H1 (cell line): ENCODE measurements around the gene PLEKHM3. TPM values are rescaled to one million over a fixed set of nuclear protein-coding genes. Genes with fewer than 3 reads are reported as not detected.

Experiments used
- CEBPB ChIP-seq: IDR thresholded peaks from 2 replicates; pipeline ENCODE4 v1.6.1; 2012; ENCODE audit warnings: low read depth, low read length
- CREB1 ChIP-seq: IDR thresholded peaks from 2 replicates; pipeline ENCODE4 v1.6.1; 2012; ENCODE audit warnings: inconsistent platforms
- CTBP2 ChIP-seq: IDR thresholded peaks from 2 replicates; pipeline ENCODE4 v1.7.0; 2011; ENCODE audit warnings: borderline replicate concordance, mild to moderate bottlenecking, moderate library complexity, mixed read lengths, low read length; ENCODE audit not compliant: insufficient read depth, insufficient read length
- EP300 ChIP-seq, 2 experiments: IDR thresholded peaks; 1 replicate in 1 of 2; 2 replicates in 1 of 2; pipeline ENCODE4 v1.6.1; 2011 to 2012; ENCODE audit warnings: low read depth in 2 of 2, low read length in 2 of 2, mild to moderate bottlenecking in 2 of 2, borderline replicate concordance in 1 of 2, inconsistent platforms in 1 of 2, moderate library complexity in 1 of 2
- EZH2 ChIP-seq: fragments of 200-600 bp; sonication (generic); IDR thresholded peaks from 2 replicates; pipeline ENCODE4 v1.7.1; 2012; ENCODE audit warnings: low read depth, mild to moderate bottlenecking, moderate library complexity, low read length, inconsistent platforms; ENCODE audit not compliant: severe bottlenecking
- FOSL1 ChIP-seq: IDR thresholded peaks from 2 replicates; pipeline ENCODE4 v1.6.1; 2011; ENCODE audit warnings: mild to moderate bottlenecking, low read depth, low read length, moderate library complexity; ENCODE audit not compliant: insufficient read depth
- GTF2F1 ChIP-seq: IDR thresholded peaks from 2 replicates; pipeline ENCODE4 v1.6.1; 2012; ENCODE audit warnings: low read depth, low read length, improper control_type of control experiment, borderline replicate concordance
- JUND ChIP-seq: IDR thresholded peaks from 2 replicates; pipeline ENCODE4 v1.6.1; 2011; ENCODE audit warnings: mild to moderate bottlenecking, improper control_type of control experiment, low read length
- KDM1A ChIP-seq: fragments of 200-600, 300-600 bp; sonication (generic); IDR thresholded peaks from 2 replicates; pipeline ENCODE4 v1.7.1; 2016; ENCODE audit warnings: mild to moderate bottlenecking, low read length, borderline replicate concordance
- KDM5A ChIP-seq: fragments of 200-600 bp; IDR thresholded peaks from 2 replicates; pipeline ENCODE4 v1.7.1; 2012; ENCODE audit warnings: mild to moderate bottlenecking, low read length, inconsistent platforms, mixed read lengths
- PHF8 ChIP-seq: fragments of 200-600 bp; sonication (generic); conservative IDR thresholded peaks from 2 replicates; pipeline ENCODE4 v1.7.1; 2012; ENCODE audit warnings: low read depth, mild to moderate bottlenecking, inconsistent platforms, low read length, moderate library complexity
- SIX5 ChIP-seq: IDR thresholded peaks from 2 replicates; pipeline ENCODE4 v1.6.1; 2011; ENCODE audit warnings: mild to moderate bottlenecking, low read depth, low read length
- polyA plus RNA-seq, 7 experiments: library from polyadenylated mRNA; depleted of rRNA in 3 of 7; stranded (reverse) in 5 of 7; unstranded in 2 of 7; fragments of >200 nt in 5 of 7; fragments of 200-250 nt in 2 of 7; gene quantifications; 1 replicate in 5 of 7; 2 replicates in 1 of 7; 4 replicates in 1 of 7; pipeline versions ENCODE4 v1.2.1 to v1.2.3, GENCODE V29; 2011 to 2013; ENCODE audit warnings: missing spikeins in 2 of 7, mixed read lengths in 2 of 7
- total RNA-seq: library from RNA; stranded (reverse); fragmentation: NEBNext Ultra II Directional; extraction: Animal tissue kit (Norgen Biotek cat#: 25700); gene quantifications from 2 replicates; pipeline ENCODE4 v1.2.1, GENCODE V29; 2021

PLEKHM3 gene
- total and polyA plus RNA-seq, 2 of the 8 experiments (the other 6 are each of a cell fraction or from before 2014, with no cell fraction given): 2.3 to 5.8 TPM

DNA sequence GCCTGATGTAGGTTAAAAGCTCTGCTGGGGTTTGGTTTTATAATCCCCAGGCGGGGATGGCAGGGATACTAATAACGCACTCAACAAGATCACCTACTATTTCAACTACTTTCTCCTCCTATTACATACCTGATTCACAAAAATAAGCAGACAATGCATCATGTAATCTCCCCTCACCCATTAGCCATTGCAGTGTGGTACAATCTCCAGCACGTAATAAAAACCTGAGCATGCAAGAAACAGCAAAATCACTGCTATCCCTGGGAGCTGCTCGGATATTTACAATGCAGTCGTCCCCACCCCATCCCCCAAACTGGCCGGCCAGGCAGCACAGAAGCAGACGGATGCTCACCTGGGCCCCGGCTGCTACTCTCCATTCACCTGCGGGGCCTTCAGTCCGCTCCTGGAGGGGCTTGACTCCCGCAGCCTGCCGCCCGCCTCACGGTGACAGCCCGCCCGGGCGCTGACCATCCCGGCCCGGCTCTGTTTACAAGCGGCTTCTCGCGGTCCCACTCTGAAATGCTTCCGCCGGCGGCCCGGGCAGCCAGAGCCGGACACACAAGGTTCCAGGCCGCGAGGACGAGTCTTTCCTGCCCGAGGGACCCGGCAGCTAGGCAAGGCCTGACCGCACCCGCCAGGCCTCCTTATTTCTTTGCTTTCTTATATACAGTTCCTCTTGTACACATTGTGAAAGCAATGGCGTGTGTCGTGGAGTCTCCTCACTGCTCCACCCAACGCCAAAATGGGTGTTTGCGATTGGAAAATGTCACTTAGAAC, at the start of gene PLEKHM3 (continued):
- TF ChIP-seq EZH2 (no peak), GTF2F1 (peak; percentile 79), SIX5 (no peak), CREB1 (0 out of 2 replicates have a peak, but pooled peaks have one; percentile 45), CEBPB (no peak), JUND (peak; percentile 25; the same call in 1 of the 2 replicates), CTBP2 (peak; percentile 49), KDM5A (peak; percentile 73), EP300 (IDR thresholded peaks at IDR 0.05; ENCODE audit: borderline replicate concordance in 1 of 2, low read depth in 2 of 2, low read length in 2 of 2) (peak; percentile 37 to 77; a peak in 2 of 3 replicates), KDM1A (no peak), FOSL1 (no peak), PHF8 (peak; percentile 84)
